Activated T-helper 17 cell treated with anti-CD3 and anti-CD28 coated beads, Interleukin-2, amount 50 U/mL, for 72 hours (primary cell): ENCODE measurements around the gene PRRX2. TPM values are rescaled to one million over a fixed set of nuclear protein-coding genes. Genes with fewer than 3 reads are reported as not detected.
A peak's percentile ranks its signal among the peaks of the same experiment; 100 is the strongest.

ENCODE experiments used
- ATAC-seq: fragments of 150-1000 bp; cut with Tn5 transposase; replicated peaks from 2 replicates; pipeline ENCODE4 v1.10.0; 2021; ENCODE audit warnings: mild to moderate bottlenecking, moderate library complexity
- H3K27ac Mint-ChIP-seq: one replicate; pipeline ENCODE4 v1.8.0; 2022; ENCODE audit warnings: mixed read lengths
- H3K27me3 Mint-ChIP-seq: one replicate; pipeline ENCODE4 v1.8.0; 2022; ENCODE audit warnings: mixed read lengths
- H3K36me3 Mint-ChIP-seq: one replicate; pipeline ENCODE4 v1.8.0; 2022; ENCODE audit warnings: low read depth, mild to moderate bottlenecking, mixed read lengths
- H3K4me1 Mint-ChIP-seq: one replicate; pipeline ENCODE4 v1.8.0; 2022; ENCODE audit warnings: mixed read lengths
- H3K4me3 Mint-ChIP-seq: one replicate; pipeline ENCODE4 v1.8.0; 2022; ENCODE audit warnings: mild to moderate bottlenecking, mixed read lengths
- H3K9me3 Mint-ChIP-seq: one replicate; pipeline ENCODE4 v1.8.0; 2022; ENCODE audit warnings: mixed read lengths
- total RNA-seq, 2 donors: library from RNA; stranded (reverse); gene quantifications; one replicate each; pipeline ENCODE4 v1.2.3, GENCODE V29; 2022

The PRRX2 gene
- total RNA-seq, 2 donors from 2014 or later, result 0.32 TPM; not detected in 1

DNA sequence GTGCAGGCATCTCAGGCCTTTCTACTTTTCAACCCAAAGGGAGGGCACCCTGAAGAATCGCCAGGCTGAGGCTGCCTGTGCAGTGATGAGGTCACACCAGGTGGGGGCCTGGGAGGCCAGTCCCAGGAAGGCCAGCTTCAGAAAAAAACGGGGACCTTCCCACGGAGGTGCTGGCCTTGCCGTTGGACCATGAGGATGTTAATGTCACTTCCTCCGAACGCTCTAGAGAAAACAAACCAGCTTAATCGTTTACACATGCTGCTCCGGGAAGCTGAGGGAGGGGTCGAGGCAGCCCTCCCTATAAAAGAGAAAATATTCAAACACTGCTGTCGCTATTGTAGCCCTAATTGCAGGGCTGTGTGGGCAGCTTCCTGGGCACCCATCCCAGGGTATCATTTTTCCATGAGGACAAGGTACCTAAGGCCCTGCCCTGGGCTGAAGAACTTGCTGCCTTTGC is 60.4 kb downstream of the PRRX2 start:
- H3K9me3 Mint-ChIP-seq, result no peaks in the 10 kb centered on the region
- ATAC-seq, result no peak
- no peak overlapping the region for H3K27ac Mint-ChIP-seq
- no peaks in the 10 kb centered on the region for H3K4me1 Mint-ChIP-seq
- H3K27me3 Mint-ChIP-seq, result peaks cover 7% of the 10 kb centered on the region
- no peak overlapping the region for H3K4me3 Mint-ChIP-seq
- H3K36me3 Mint-ChIP-seq, result no peaks in the 10 kb centered on the region

DNA sequence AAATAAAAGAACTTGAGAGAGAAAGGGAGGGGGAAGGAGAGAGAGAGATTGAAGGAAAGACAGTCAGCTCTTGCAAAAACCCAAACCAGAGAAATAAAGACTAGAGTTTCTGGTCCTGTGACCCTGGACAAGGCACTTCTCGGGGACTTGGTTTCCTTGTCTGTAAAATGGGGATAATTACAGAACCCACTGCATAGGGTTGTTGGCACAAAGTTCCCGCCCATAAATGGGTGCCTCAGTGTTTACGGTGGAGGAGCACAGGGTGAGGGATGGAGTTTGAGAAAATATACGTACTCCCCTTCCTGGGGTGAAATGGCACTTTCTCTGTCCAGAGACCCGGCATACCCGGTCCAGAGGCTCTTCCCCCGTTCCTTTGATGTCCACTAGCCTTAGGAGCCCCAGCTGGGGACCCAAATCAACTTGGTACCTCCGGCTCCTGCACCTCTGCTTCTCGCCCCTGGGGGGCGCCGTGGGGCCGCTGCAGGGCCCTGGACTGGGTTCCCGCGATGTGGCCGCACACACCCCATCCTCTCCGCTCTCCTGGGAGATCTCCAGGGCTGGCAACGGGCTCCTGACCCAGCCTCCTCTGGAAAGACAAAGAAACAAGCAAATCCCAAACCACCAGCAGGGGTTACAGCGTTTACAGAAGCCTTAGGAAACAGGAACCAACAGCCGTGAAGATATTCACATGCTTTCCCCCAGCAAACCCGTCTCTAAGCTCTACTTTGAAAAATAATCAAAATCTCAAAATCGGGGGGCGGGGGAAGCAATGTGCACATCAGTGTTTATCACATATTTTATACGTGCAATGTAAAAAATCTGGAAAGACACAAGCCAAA is 61.1 kb downstream of the PRRX2 start:
- Mint-ChIP-seq H3K27ac (no peak overlapping the region), H3K9me3 (no peaks in the 10 kb centered on the region), H3K4me1 (no peaks in the 10 kb centered on the region), H3K4me3 (peak overlapping the region; percentile 33), H3K36me3 (no peaks in the 10 kb centered on the region), H3K27me3 (peaks cover 7% of the 10 kb centered on the region)
- ATAC-seq, result peak; percentile 92

DNA sequence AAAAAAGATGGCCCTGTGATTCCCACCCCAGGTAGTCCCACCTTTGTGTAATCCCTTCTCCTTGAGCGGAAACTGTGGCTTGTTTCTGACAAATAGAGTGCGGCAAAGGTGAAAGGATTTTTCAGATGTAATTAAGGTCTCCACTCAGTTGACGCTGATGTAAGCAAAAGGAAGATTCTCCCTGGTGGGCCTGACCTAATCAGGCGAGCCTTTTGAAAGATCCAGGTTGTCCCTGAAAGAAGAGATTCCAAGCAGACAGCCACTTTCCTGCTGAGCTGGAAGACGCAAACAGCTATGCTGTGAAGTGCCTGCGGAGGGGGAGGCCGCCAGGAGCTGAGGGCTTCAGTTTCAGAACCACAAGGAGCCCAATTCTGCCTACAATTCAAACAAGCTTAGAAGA is 63.3 kb downstream of the PRRX2 start:
- Mint-ChIP-seq H3K4me3 (no peak overlapping the region), H3K4me1 (no peaks in the 10 kb centered on the region), H3K27me3 (peaks cover 7% of the 10 kb centered on the region), H3K36me3 (no peaks in the 10 kb centered on the region), H3K9me3 (no peaks in the 10 kb centered on the region), H3K27ac (no peak overlapping the region)
- ATAC-seq, result no peak

GRCh38 chr9:129731477-129732085 is 66.1 kb downstream of the PRRX2 start:
- Mint-ChIP-seq H3K9me3 (no peaks in the 10 kb centered on the region), H3K27me3 (peaks cover 4% of the 10 kb centered on the region), H3K36me3 (no peaks in the 10 kb centered on the region), H3K4me1 (no peaks in the 10 kb centered on the region), H3K27ac (no peak overlapping the region), H3K4me3 (no peak overlapping the region)
- no peak for ATAC-seq

DNA sequence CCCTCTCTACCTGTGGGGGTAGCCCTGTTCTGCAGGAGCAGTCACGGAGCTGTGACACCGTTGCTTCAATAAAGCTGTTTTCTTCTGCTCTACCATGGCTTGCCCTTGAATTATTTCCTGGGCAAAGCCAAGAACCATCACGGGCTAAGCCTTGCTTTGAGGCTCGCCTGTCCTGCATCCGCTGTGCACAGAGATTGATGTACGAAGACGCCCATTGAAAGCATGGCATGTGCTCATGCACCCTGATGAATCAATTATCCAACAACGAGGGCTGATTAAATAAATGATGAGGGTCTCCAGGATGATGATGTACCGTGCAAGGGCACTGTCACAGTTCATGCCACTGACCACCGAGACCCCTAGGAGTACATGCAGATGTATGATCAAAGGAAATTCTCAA is 66.7 kb downstream of the PRRX2 start:
- Mint-ChIP-seq H3K27ac (no peak overlapping the region), H3K9me3 (no peaks in the 10 kb centered on the region), H3K4me3 (no peak overlapping the region), H3K36me3 (no peaks in the 10 kb centered on the region), H3K27me3 (peaks cover 4% of the 10 kb centered on the region), H3K4me1 (no peaks in the 10 kb centered on the region)
- no peak for ATAC-seq

GRCh38 chr9:129732946-129733631 is 67.6 kb downstream of the PRRX2 start:
- H3K27ac Mint-ChIP-seq, result no peak overlapping the region
- peaks cover 4% of the 10 kb centered on the region for H3K27me3 Mint-ChIP-seq
- H3K4me1 Mint-ChIP-seq, result peaks cover 5% of the 10 kb centered on the region
- no peaks in the 10 kb centered on the region for H3K36me3 Mint-ChIP-seq
- H3K9me3 Mint-ChIP-seq, result no peaks in the 10 kb centered on the region
- H3K4me3 Mint-ChIP-seq, result no peak overlapping the region
- ATAC-seq, result no peak

- H3K9me3 Mint-ChIP-seq, result no peaks in the 10 kb centered on the region
- no peak overlapping the region for H3K27ac Mint-ChIP-seq
- H3K36me3 Mint-ChIP-seq, result no peaks in the 10 kb centered on the region
- ATAC-seq, result no peak
- peaks cover 4% of the 10 kb centered on the region for H3K27me3 Mint-ChIP-seq
- no peak overlapping the region for H3K4me3 Mint-ChIP-seq
- H3K4me1 Mint-ChIP-seq, result peaks cover 8% of the 10 kb centered on the region
Measured at GRCh38 chr9:129733632-129733953, 68.1 kb downstream of the PRRX2 start.

DNA sequence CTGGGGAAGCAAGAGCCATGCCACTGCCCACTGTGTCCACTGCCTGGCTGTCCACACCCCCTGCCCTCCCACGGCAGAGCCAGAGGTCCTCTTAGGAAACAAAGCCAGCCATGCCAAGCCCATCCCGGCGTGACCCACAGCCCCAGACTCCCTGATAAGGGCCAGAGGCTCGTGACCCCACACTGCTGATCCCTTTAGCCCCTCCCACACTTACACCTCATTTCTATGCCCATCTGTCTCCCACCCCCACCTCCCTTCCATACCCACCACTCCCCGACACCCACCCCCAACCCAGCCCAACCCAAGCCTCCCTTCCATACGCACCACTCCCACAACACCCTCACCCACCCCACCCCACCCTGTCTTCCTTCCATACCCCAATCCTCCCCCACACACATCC is 70.1 kb downstream of the PRRX2 start:
- Mint-ChIP-seq H3K4me1 (peaks cover 8% of the 10 kb centered on the region), H3K36me3 (no peaks in the 10 kb centered on the region), H3K9me3 (no peaks in the 10 kb centered on the region), H3K27me3 (no peaks in the 10 kb centered on the region), H3K4me3 (no peak overlapping the region), H3K27ac (no peak overlapping the region)
- no peak for ATAC-seq

GRCh38 chr9:129736334-129736733 is 70.9 kb downstream of the PRRX2 start:
- Mint-ChIP-seq H3K4me1 (peaks cover 8% of the 10 kb centered on the region), H3K36me3 (no peaks in the 10 kb centered on the region), H3K27ac (no peak overlapping the region), H3K4me3 (no peak overlapping the region), H3K9me3 (no peaks in the 10 kb centered on the region), H3K27me3 (no peaks in the 10 kb centered on the region)
- no peak for ATAC-seq

- no peaks in the 10 kb centered on the region for H3K9me3 Mint-ChIP-seq
- H3K4me3 Mint-ChIP-seq, result peak overlapping the region; percentile 60
- no peaks in the 10 kb centered on the region for H3K27me3 Mint-ChIP-seq
- peak overlapping the region; percentile 73 for H3K27ac Mint-ChIP-seq
- ATAC-seq, result peak; percentile 93
- no peaks in the 10 kb centered on the region for H3K36me3 Mint-ChIP-seq
- peaks cover 8% of the 10 kb centered on the region for H3K4me1 Mint-ChIP-seq
Measured at GRCh38 chr9:129737479-129738274, 72.2 kb downstream of the PRRX2 start.

DNA sequence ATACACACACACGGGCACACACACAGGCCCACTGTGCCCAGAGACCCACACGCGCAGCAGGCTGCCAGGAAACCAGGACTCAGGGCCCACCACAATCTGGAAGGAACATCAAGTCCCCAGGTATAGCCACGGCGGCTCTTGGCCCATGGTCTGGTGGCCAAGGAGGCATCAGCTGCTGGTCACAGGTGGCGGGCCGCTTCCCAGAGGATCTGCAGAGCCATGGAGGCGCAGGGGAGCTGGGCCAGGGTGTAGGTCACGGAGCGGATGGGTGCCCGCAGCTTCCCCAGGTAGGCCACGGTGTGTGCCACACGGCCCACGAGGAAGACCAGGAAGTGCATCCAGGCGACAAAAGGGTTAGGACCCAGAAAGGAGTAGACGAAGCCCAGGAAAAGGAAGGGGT is 74.0 kb downstream of the PRRX2 start:
- Mint-ChIP-seq H3K36me3 (no peaks in the 10 kb centered on the region), H3K9me3 (no peaks in the 10 kb centered on the region), H3K27me3 (no peaks in the 10 kb centered on the region), H3K4me1 (peaks cover 8% of the 10 kb centered on the region), H3K27ac (no peak overlapping the region), H3K4me3 (peak overlapping the region; percentile 15)
- no peak for ATAC-seq

DNA sequence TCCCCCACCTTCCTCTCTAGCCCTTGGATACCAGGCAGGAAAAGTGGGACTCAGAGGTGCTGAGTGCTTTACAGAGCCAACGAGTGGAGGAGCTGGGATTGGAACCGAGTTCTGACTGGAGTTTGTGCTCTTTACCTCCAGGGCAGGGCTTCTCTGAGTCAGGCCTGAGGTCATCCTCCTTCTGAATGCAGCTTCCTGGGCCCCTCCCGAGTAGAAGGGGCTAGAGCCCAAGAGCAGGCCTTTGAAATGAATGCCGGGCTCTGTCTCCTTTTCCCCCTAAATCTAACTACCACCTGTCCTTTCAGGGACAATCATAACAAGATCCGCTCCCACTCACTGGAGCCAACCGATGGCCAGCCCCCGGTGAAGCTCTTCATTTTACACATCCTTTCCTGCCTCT is 74.7 kb downstream of the PRRX2 start:
- no peak overlapping the region for H3K4me3 Mint-ChIP-seq
- peaks cover 8% of the 10 kb centered on the region for H3K4me1 Mint-ChIP-seq
- no peak for ATAC-seq
- H3K27me3 Mint-ChIP-seq, result no peaks in the 10 kb centered on the region
- H3K27ac Mint-ChIP-seq, result no peak overlapping the region
- no peaks in the 10 kb centered on the region for H3K9me3 Mint-ChIP-seq
- H3K36me3 Mint-ChIP-seq, result no peaks in the 10 kb centered on the region

DNA sequence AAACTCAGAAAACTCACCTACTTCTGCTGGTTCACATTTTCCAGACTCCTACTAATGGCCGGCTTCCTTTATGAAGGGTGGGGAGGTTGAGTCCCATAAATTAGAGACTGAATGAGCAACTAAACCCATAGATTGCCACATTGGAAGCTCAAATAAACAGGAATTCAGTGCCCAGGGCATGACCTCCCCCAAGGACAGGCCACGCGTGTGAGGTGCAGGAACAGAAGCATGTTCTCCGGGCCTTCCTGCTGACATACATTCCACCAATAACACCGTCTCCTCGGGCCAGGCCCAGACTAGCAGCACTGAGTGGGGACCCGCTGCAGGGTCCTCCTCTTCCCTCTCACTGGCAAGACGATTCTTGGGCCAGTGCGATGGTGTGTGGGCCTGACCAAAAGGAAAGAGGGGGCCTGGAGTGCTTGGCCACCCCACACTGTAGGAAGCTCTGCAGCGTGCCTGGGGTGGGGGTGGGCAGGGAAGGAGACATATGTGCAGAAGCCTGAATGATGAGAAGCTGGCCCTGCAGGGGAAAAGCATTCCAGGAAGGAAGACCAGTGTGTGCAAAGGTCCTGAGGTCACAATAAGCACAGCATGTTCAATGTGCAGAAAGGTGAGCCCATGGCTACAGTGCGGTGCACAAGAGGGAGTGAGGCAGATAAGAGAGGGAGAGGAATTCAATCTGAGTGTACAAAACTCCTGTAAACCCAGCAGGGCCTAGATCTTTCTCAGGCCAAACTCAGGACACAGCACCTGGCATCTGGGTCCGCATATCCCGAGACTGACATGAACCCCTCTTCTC is 75.4 kb downstream of the PRRX2 start:
- no peak for ATAC-seq
- Mint-ChIP-seq H3K9me3 (no peaks in the 10 kb centered on the region), H3K27ac (no peak overlapping the region), H3K27me3 (no peaks in the 10 kb centered on the region), H3K4me1 (peaks cover 8% of the 10 kb centered on the region), H3K36me3 (no peaks in the 10 kb centered on the region), H3K4me3 (no peak overlapping the region)

- H3K36me3 Mint-ChIP-seq, result no peaks in the 10 kb centered on the region
- H3K4me1 Mint-ChIP-seq, result no peaks in the 10 kb centered on the region
- H3K27me3 Mint-ChIP-seq, result no peaks in the 10 kb centered on the region
- no peak for ATAC-seq
- no peak overlapping the region for H3K4me3 Mint-ChIP-seq
- no peak overlapping the region for H3K27ac Mint-ChIP-seq
- no peaks in the 10 kb centered on the region for H3K9me3 Mint-ChIP-seq
Measured at GRCh38 chr9:129745200-129745599, 79.8 kb downstream of the PRRX2 start.
